ENCODE measurements around the gene MYO10.

DNA sequence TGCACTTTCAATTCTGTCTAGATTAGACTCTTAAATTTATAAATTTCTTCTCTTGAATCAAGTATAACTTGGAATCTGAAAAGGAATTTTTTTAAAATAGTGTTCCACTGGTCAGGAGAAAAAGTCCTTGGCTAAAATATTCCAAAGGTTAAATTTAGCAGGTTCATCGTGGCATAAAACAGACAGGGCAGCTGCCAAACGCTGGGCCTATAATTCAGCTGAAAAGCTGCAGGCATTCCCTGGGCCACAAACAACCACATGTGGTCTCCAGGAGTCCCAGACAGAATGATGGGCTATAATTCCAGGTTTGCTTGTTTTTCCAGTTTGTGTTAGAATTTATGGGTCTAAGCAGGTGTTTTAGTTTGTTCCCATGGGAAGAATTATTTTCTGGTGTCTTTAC, 248.2 kb downstream of the MYO10 start:
- TF ChIP-seq POLR2AphosphoS5 (IDR thresholded peaks at IDR 0.05; ENCODE audit: low read depth) = no peak
- no peak for TF ChIP-seq CTCF (conservative IDR thresholded peaks at IDR 0.05; ENCODE audit: low read depth in 2 of 2)
- peak; percentile 49 for TF ChIP-seq EZH2phosphoT487 (IDR thresholded peaks at IDR 0.05; ENCODE audit: unreplicated experiment)
- TF ChIP-seq EZH2 (IDR thresholded peaks at IDR 0.05; ENCODE audit: low read depth, unreplicated experiment) = no peak
- TF ChIP-seq REST (IDR thresholded peaks at IDR 0.05; ENCODE audit: unreplicated experiment) = no peak
- TF ChIP-seq CREB1 (CRISPR knock-in tag; IDR thresholded peaks at IDR 0.05; ENCODE audit: low read depth) = no peak
- TF ChIP-seq, protein P1, sequence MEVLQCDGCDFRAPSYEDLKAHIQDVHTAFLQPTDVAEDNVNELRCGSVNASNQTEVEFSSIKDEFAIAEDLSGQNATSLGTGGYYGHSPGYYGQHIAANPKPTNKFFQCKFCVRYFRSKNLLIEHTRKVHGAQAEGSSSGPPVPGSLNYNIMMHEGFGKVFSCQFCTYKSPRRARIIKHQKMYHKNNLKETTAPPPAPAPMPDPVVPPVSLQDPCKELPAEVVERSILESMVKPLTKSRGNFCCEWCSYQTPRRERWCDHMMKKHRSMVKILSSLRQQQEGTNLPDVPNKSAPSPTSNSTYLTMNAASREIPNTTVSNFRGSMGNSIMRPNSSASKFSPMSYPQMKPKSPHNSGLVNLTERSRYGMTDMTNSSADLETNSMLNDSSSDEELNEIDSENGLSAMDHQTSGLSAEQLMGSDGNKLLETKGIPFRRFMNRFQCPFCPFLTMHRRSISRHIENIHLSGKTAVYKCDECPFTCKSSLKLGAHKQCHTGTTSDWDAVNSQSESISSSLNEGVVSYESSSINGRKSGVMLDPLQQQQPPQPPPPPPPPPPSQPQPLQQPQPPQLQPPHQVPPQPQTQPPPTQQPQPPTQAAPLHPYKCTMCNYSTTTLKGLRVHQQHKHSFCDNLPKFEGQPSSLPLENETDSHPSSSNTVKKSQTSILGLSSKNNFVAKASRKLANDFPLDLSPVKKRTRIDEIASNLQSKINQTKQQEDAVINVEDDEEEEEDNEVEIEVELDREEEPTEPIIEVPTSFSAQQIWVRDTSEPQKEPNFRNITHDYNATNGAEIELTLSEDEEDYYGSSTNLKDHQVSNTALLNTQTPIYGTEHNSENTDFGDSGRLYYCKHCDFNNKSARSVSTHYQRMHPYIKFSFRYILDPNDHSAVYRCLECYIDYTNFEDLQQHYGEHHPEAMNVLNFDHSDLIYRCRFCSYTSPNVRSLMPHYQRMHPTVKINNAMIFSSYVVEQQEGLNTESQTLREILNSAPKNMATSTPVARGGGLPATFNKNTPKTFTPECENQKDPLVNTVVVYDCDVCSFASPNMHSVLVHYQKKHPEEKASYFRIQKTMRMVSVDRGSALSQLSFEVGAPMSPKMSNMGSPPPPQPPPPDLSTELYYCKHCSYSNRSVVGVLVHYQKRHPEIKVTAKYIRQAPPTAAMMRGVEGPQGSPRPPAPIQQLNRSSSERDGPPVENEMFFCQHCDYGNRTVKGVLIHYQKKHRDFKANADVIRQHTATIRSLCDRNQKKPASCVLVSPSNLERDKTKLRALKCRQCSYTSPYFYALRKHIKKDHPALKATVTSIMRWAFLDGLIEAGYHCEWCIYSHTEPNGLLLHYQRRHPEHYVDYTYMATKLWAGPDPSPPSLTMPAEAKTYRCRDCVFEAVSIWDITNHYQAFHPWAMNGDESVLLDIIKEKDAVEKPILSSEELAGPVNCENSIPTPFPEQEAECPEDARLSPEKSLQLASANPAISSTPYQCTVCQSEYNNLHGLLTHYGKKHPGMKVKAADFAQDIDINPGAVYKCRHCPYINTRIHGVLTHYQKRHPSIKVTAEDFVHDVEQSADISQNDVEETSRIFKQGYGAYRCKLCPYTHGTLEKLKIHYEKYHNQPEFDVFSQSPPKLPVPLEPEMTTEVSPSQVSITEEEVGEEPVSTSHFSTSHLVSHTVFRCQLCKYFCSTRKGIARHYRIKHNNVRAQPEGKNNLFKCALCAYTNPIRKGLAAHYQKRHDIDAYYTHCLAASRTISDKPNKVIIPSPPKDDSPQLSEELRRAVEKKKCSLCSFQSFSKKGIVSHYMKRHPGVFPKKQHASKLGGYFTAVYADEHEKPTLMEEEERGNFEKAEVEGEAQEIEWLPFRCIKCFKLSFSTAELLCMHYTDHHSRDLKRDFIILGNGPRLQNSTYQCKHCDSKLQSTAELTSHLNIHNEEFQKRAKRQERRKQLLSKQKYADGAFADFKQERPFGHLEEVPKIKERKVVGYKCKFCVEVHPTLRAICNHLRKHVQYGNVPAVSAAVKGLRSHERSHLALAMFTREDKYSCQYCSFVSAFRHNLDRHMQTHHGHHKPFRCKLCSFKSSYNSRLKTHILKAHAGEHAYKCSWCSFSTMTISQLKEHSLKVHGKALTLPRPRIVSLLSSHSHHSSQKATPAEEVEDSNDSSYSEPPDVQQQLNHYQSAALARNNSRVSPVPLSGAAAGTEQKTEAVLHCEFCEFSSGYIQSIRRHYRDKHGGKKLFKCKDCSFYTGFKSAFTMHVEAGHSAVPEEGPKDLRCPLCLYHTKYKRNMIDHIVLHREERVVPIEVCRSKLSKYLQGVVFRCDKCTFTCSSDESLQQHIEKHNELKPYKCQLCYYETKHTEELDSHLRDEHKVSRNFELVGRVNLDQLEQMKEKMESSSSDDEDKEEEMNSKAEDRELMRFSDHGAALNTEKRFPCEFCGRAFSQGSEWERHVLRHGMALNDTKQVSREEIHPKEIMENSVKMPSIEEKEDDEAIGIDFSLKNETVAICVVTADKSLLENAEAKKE (CRISPR knock-in tag; IDR thresholded peaks at IDR 0.05) = no peak
- TF ChIP-seq ZNF331 (CRISPR knock-in tag; IDR thresholded peaks at IDR 0.05; ENCODE audit: low read depth) = no peak
- TF ChIP-seq, protein P2, sequence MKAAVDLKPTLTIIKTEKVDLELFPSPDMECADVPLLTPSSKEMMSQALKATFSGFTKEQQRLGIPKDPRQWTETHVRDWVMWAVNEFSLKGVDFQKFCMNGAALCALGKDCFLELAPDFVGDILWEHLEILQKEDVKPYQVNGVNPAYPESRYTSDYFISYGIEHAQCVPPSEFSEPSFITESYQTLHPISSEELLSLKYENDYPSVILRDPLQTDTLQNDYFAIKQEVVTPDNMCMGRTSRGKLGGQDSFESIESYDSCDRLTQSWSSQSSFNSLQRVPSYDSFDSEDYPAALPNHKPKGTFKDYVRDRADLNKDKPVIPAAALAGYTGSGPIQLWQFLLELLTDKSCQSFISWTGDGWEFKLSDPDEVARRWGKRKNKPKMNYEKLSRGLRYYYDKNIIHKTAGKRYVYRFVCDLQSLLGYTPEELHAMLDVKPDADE (IDR thresholded peaks at IDR 0.05) = no peak
- no peak for TF ChIP-seq STAT1 (IDR thresholded peaks at IDR 0.05; ENCODE audit: unreplicated experiment)
- TF ChIP-seq ZNF114 (CRISPR knock-in tag; IDR thresholded peaks at IDR 0.05) = no peak
- TF ChIP-seq JUNB (IDR thresholded peaks at IDR 0.05; ENCODE audit: unreplicated experiment) = no peak
- no peak for TF ChIP-seq NANOG (IDR thresholded peaks at IDR 0.05; ENCODE audit: borderline replicate concordance)

All from GM23338 (cell line).